HEK293 (cell line): ENCODE measurements around the gene ZBTB20.

Experiments used
- ZFP37 ChIP-seq: fragments of 450-650 bp; formaldehyde crosslinking; IDR thresholded peaks from 2 replicates; pipeline ENCODE4 v1.5.1; 2016; ENCODE audit warnings: missing biosample characterization, missing genetic modification characterization
- ZNF133 ChIP-seq: fragments of 450-650 bp; formaldehyde crosslinking; IDR thresholded peaks from 2 replicates; pipeline ENCODE4 v1.5.1; 2016; ENCODE audit warnings: missing biosample characterization, missing genetic modification characterization
- ZNF266 ChIP-seq: fragments of 450-650 bp; formaldehyde crosslinking; IDR thresholded peaks from 2 replicates; pipeline ENCODE4 v1.5.1; 2016; ENCODE audit warnings: missing biosample characterization, missing genetic modification characterization, low read depth
- TF ChIP-seq, protein P1 (sequence below): fragments of 450-650 bp; formaldehyde crosslinking; IDR thresholded peaks from 2 replicates; pipeline ENCODE4 v1.5.1; 2016; ENCODE audit warnings: missing biosample characterization, missing genetic modification characterization

- TF ChIP-seq, protein P1, sequence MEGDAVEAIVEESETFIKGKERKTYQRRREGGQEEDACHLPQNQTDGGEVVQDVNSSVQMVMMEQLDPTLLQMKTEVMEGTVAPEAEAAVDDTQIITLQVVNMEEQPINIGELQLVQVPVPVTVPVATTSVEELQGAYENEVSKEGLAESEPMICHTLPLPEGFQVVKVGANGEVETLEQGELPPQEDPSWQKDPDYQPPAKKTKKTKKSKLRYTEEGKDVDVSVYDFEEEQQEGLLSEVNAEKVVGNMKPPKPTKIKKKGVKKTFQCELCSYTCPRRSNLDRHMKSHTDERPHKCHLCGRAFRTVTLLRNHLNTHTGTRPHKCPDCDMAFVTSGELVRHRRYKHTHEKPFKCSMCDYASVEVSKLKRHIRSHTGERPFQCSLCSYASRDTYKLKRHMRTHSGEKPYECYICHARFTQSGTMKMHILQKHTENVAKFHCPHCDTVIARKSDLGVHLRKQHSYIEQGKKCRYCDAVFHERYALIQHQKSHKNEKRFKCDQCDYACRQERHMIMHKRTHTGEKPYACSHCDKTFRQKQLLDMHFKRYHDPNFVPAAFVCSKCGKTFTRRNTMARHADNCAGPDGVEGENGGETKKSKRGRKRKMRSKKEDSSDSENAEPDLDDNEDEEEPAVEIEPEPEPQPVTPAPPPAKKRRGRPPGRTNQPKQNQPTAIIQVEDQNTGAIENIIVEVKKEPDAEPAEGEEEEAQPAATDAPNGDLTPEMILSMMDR (tag by site-specific recombination), result no peak
- TF ChIP-seq ZFP37 (tag by site-specific recombination), result no peak
- TF ChIP-seq ZNF133 (tag by site-specific recombination), result no peak
- TF ChIP-seq ZNF266, result no peak
Measured at GRCh38 chr3:115108614-115109013, 38.5 kb downstream of the ZBTB20 start.
